Stimulated activated CD4-positive, alpha-beta T cell treated with anti-CD3 and anti-CD28 coated beads, Interleukin-1b, Interleukin-23, amount 100 ng/mL, for 24 hours (primary cell): ENCODE results near the gene HAVCR1.
A peak's percentile ranks its signal among the peaks of the same experiment; 100 is the strongest.
"Not testable (repeated sequence)": the region's sequence is repeated elsewhere in the genome, so short reads cannot be mapped to it uniquely, and the experiment has no call there.

Experiments used
- DNase-seq, 4 experiments: peaks; one replicate each; pipeline ENCODE4 v3.0.0-alpha.2; 2020; ENCODE audit warnings: low read depth in 4 of 4, low spot score in 1 of 4

Gene HAVCR1

DNA sequence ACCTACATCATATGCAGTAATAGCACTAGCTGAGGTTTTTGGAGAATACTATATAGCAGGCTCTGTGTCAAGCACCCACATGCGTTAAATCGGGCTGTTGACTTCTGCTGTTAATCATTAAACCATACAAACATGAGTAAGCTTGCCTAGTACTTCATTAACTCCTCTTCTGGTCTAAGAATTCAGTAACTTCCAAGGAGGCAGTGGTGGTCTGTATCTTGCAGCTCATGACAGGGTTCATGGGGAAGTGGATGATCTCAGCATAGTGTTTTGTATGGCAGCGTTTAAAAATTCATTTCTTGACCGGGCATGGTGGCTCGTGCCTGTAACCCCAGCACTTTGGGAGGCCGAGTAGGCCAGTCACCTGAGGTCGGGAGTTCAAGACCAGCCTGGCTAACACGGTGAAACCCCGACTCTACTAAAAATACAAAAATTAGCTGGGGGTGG, at the start of gene HAVCR1:
HAVCR1 (minus strand) TSS at position 24 of the 447 bp plus-strand sequence. CDS start 1,173 bp downstream, outside the sequence.
- no peak for DNase-seq

GRCh38 chr5:157107508-157107907, 48.6 kb upstream of the HAVCR1 start:
- no peak for DNase-seq

DNA sequence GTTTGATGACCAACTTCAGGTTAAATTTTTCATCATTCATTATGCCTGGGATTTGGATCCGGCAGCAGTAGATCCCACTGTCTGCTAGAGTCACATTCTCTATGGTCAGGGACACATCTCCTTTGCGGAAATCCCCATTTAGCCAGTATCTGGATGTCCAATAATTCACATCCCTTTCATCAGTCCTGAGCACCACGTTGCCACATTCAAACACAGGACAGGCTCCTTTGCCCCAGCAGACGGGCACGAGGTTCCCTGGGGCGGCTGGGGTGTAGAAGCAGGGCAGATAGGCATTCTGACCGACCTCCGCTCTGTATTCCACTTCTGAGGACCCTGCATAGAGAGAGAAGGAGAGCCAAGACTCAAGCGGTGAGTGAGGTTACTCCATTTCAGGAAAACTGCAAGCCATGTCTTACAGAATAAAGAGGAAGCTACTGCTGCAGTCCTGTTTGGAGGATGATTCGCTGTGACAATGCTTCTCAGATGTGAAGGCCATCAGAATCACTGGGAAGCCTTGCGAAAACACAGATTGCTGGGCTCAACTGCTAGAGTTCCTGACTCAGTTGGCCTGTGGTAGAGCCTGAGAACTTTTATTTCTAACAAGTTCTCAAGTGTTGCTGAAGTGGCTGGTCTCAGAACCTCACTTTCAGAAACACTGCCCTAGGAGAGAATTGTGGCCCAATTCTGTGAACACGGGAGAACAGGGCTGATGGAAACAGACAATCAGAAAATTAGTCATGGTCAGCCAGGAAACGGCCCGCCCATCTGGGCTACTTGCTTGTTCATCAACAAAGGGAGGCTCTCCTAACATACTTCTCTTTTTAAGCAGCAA, 47.9 kb upstream of the HAVCR1 start:
- peak in 1 of 4 experiments; percentile 23 for DNase-seq

DNA sequence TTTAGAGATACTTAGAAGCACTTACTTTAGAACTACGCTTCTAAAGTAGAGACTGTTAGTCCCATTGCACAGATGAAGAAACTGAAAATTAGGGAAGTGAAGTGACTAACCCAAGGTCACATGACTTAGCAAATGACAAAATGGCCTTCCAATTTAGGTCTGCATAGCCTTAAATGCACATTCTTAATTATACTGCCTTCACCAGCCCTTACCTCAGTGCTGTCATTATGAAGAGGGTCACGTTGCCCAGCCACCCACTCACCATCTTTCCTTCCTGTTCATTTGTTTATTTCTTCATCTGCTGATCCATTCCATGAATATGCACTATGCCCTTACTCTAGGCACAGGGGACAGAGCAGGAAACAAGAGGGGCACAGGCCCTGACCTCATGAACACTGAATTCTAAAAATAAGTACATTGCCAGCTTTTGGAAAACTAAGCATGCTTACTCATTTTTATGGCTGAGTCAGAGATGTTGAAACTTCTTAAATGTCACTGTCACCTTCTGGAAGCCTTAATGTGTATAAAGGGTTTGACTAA, 41.3 kb upstream of the HAVCR1 start:
- no peak for DNase-seq

- no peak for DNase-seq
Measured at GRCh38 chr5:157088342-157088990, 29.6 kb upstream of the HAVCR1 start.

DNA sequence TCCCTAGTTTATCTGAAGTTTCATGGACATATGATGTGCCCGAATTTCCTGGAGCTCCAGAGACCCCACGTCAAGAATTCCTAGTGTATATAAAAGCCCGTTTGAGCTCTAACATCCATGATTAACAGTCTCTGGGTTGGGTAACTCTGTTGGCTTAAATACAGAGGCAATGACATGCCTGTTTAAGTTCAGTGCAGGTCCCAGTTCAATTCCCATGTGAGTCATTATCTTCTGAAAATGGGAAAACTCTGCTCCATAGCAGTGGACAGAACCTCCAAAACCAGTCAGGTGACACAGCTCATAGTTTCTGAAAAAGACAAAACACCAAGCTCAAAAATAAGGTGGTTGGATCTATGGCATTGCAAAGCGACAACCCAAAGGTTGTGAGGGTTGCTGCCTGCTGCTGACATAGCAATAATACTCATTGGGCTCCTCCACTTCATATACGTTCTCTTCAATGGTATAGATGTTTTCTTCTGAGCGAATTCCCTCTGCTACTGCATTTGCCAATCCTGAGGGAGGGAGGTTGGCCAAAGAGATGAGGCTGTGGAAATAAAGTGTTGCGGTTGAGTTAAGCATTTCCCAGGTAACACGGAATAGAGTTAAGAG, 27.9 kb upstream of the HAVCR1 start:
- no peak for DNase-seq

- DNase-seq: no peak
Measured at GRCh38 chr5:157085930-157086329, 27.0 kb upstream of the HAVCR1 start.

DNA sequence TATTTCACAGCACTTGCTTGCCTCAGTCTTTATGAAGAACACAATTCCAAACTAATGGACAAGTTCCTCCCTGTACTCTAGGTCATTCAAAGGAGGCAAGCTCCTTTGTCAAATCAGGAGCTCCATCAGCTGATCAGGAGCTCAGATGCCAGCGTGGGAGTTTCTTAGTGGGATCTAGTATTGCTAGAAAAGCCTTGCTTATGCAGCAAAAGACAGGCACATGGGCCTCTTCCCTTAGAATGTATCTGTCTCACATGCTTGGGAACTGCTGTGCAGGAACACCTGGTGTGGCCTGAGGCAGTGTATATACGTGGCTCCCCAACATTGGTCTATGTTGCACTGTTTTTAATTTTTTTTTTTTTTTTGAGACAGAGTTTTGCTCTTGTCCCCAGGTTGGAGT, 21.4 kb upstream of the HAVCR1 start:
- no peak for DNase-seq

GRCh38 chr5:157076558-157076957, 17.6 kb upstream of the HAVCR1 start:
- DNase-seq: no peak

DNA sequence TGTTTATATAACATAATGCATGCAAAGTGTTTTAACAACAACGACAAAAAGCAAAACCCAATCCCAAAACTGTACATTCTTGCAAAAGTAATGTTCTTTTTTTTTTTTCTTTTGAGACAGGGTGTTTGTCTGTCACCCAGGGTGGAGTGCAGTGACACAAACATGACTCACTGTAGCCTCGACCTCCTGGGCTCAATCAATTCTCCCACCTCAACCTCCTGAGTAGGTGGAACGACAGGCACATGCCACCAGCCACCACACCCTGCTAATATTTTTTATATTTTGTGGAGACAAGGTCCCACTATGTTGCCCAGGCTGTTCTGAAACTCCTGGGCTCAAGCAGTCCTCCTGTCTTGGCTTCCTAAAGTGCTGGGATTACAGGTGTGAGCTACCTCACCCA, 13.6 kb upstream of the HAVCR1 start:
- peak in 1 of 4 experiments; percentile 4 for DNase-seq

DNA sequence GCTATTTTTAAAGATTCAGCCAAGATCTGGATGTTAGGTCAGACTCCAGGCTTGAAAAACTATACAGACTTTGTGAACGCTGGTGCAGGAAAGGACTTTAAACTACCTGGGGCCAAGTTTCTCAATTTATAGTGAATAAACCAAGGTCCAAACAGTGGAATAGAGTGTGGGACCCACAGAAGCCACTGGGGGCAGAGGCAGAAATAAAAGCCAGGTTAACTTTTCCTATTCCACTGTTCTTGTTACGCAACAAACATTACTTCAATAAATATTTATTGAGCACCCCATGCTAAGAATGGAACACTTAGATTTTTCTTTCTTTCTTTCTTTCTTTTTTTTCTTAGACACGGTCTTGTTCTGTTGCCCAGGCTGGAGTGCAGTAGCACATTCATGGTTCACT, 11.0 kb upstream of the HAVCR1 start:
- DNase-seq: no peak

- no peak for DNase-seq
Measured at GRCh38 chr5:157068785-157069184, 9.9 kb upstream of the HAVCR1 start.

DNA sequence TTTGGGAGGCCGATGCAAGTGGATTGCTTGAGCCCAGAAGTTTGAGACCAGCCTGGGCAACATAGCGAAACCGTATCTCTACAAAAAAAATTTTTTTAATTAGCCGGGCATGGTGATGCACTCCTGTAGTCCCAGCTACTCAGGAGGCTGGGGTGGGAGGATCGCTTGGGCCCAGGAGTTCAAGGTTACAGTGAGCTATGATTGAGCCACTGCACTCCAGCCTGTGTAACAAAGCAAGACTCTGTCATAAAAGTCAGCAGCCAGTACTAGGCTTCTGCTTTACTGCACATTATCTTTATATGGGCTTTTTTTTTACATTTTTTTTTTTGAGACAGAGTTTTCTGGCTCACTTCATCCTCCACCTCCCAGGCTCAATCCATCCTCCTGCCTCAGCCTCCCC, 9.4 kb upstream of the HAVCR1 start:
- DNase-seq: no peak

DNA sequence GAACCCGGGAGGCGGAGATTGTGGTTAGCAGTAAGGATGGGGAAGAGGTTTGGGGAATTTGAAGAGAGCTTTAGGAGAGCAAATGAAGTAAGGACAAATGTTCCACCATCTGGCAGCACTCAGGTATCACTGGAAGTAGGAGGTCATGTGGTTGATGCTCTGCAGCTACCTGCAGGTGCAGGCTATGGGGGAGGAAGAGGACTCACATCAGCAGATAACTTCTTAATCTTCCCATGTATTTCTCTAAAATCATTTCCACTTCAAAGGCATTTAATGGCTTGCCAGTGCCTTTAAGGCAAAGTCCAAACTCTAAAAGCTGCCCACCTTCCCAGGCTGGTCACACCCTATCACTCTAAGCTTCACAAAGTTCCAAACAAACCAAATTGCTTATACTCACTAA, 8.1 kb upstream of the HAVCR1 start:
- no peak for DNase-seq

DNA sequence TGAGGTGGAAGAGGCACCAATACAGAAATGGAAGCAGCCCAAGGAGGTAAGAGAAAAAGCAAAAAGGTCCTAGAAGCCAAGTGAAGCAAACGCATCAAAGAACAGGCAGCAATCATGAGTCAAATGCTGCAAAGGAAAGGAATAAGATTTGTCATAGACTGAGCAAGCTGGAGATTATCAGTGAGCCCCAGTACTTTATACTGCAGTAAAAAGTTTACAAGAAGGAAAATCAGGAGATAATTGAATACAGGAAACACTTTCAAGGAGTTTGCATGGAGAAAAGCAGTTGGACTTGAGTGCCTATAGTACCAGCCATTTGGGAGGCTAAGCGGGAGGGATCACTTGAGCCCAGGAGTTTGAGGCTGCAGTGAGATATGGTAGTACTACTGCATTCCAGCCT, 7.2 kb upstream of the HAVCR1 start:
- DNase-seq: no peak

DNA sequence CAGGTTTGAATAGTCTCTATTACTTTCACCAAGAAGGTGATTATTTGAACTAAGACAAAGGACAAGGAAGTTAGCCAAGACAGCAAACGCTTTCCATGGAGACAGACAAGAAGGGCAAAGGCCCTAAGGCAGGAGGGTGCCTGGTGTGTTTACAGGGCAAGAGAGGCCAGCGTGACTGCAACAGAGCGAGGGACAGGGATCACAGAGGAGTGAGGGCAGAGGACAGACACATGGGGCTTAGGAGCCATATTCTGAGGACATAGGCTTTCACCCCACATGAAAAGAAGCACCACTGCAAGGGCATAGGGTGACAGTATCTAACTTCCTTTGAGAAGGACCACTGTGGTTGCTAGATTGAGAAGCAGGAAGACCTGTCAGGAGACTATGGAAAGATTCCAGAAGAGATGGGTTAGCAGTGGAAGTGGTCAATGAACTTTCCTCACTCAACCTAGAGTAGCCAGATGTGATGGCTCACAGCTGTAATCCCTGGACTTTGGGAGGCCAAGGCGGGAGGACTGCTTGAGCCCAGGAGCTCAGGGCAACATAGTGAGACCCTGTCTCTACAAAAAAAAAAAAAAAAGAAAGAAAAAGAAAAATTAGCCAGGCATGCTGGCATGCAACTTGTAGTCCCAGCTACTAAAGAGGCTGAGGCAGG, 5.0 kb upstream of the HAVCR1 start:
- no peak for DNase-seq

DNA sequence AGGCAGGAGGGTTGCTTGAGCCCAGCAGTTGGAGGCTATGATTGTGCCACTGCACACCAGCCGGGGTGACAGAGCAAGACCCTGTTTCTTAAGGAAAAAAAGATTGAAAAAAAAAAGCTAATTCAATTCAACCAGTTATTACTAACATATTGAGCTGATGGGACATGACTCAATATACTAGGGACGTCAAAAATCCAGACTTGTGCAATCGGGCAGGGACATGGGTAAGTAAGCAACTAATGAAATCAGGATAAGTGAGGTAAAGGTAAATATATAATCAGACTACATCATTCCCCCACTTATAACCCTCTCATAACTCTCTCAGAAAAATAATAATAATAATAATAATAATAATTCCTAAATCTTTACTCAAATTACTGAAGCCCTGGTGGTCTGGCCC, 975 bp upstream of the HAVCR1 start:
- no peak for DNase-seq

DNA sequence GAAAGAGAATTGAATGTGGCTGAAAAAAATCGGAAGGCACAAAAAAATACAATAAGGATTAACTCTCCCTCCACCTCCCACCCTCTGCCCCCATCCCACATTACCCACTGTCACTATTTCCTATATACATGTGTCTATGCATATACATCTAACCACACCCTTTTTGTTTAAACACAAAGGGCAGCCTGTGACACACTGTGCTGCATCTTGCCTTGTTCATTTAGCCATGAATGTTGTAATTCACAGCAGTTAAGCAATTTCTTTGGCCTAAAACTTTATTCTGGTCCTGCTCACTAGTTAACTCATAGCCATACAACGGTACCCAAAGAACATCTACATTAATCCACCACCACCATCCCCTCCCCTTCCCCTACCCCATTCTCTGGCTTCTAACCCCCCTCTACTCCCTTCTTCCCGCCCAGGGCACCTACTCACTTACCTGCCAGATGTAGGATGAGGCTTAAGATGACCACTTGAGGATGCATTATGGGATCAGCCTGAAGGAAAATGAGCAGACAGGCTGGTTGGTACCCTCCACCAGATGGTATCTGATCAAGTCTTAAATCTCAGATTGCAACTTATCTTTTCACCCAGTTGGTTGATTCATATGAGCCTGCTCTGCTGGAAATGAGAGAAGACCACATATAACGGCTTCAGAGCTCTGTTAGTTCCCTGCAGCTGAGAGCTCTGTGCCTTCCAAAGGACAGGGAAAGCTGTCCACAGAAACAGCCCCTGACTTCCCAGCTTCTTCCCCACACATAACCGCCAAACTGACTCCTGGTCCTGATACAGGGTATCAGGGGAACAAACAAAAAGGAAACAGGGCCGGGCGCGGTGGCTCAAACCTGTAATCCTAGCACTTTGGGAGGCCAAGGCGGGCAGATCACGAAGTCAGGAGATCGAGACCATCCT, 1.2 kb downstream of the HAVCR1 start:
- DNase-seq: no peak

GRCh38 chr5:157056848-157057247, 2.1 kb downstream of the HAVCR1 start:
- DNase-seq: not testable (repeated sequence)

DNA sequence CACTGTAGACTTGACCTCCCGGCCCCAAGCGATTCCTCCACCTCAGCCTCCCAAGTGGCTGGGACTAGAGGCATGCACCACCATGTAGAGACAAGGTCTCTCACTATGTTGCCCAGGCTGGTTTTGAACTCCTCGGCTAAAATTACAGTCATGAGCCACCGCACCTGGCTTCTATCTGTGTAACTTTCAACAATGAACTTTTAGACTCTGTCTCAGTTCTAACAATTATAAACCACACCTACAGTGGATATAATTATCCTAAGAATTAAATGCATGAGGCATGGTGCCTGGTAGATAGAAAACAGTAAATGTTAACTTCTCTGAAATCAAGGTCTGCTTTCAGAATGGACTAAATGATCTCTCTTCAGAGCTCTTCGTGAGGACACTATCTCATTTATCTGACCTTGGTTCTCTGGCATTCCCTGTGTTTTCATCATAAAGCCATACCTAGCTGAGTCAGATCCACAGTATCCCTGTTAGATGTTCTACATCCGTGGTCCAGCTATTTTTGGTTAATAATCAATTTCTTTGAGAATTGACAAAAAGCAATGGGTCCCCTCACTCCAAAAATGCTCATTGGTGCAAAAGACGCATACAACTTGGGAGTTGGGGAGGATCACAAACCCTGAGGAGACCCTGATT, 7.2 kb downstream of the HAVCR1 start:
- DNase-seq: no peak
